HEK293 (cell line): ENCODE data around the gene RNF115.

Experiments
- CTCF ChIA-PET: fragments of 350-600 bp; formaldehyde crosslinking; extraction: SDS; loops from one replicate; lab custom pipeline; 2021; ENCODE audit warnings: antibody characterized with exemption; lab: Yijun Ruan, JAX
- POLR2A ChIA-PET: fragments of 300-600 bp; formaldehyde crosslinking; extraction: SDS; loops from one replicate; lab custom pipeline; 2020; ENCODE audit warnings: antibody characterized with exemption, inconsistent platforms; lab: Yijun Ruan, JAX
- H3K27ac ChIP-seq: fragments of 200-500 bp; sonication (Bioruptor generic); 2 replicates; pipeline ENCODE4 v1.5.1; 2014; ENCODE audit warnings: low read depth, low read length, control low read depth, inconsistent platforms; ENCODE audit errors: extremely low read depth
- H3K36me3 ChIP-seq, 2 experiments: fragments of 200-500 bp in 1 of 2; sonication (Bioruptor generic) in 1 of 2; 1 replicate in 1 of 2; 2 replicates in 1 of 2; pipeline ENCODE4 v1.5.1; 2014 to 2017; ENCODE audit warnings: inconsistent platforms in 2 of 2, low read length in 2 of 2; ENCODE audit not compliant: control insufficient read depth in 2 of 2, insufficient read depth in 1 of 2
- H3K4me1 ChIP-seq: fragments of 200-500 bp; sonication (Bioruptor generic); 2 replicates; pipeline ENCODE4 v1.5.1; 2014; ENCODE audit warnings: mild to moderate bottlenecking, low read length, inconsistent platforms; ENCODE audit not compliant: control insufficient read depth, insufficient read depth
- H3K4me3 ChIP-seq: 2 replicates; pipeline ENCODE4 v1.5.1; 2011; ENCODE audit warnings: low read depth, mild to moderate bottlenecking, control low read depth, low read length, moderate library complexity
- H3K9me3 ChIP-seq: fragments of 200-500 bp; sonication (Bioruptor generic); 2 replicates; pipeline ENCODE4 v1.5.1; 2014; ENCODE audit warnings: low read depth, low read length, inconsistent platforms; ENCODE audit not compliant: control insufficient read depth, insufficient read depth
- BCL6B ChIP-seq: fragments of 450-650 bp; formaldehyde crosslinking; IDR thresholded peaks from 2 replicates; pipeline ENCODE4 v1.5.1; 2017; ENCODE audit warnings: missing biosample characterization, missing genetic modification characterization
- EGR2 ChIP-seq: fragments of 450-650 bp; formaldehyde crosslinking; IDR thresholded peaks from 2 replicates; pipeline ENCODE4 v1.5.1; 2016; ENCODE audit warnings: low read depth, missing biosample characterization, missing genetic modification characterization
- GLIS1 ChIP-seq: fragments of 450-650 bp; formaldehyde crosslinking; IDR thresholded peaks from 2 replicates; pipeline ENCODE4 v1.5.1; 2016; ENCODE audit warnings: missing biosample characterization, missing genetic modification characterization
- GLIS2 ChIP-seq: fragments of 450-650 bp; formaldehyde crosslinking; IDR thresholded peaks from 2 replicates; pipeline ENCODE4 v1.5.1; 2016; ENCODE audit warnings: missing biosample characterization, missing genetic modification characterization
- ZFHX2 ChIP-seq: fragments of 450-650 bp; formaldehyde crosslinking; conservative IDR thresholded peaks from 2 replicates; pipeline ENCODE4 v1.5.1; 2016; ENCODE audit warnings: missing biosample characterization, missing genetic modification characterization
- ZIC2 ChIP-seq: fragments of 450-650 bp; formaldehyde crosslinking; IDR thresholded peaks from 2 replicates; pipeline ENCODE4 v1.5.1; 2016; ENCODE audit warnings: missing biosample characterization, missing genetic modification characterization
- ZNF184 ChIP-seq: fragments of 450-650 bp; IDR thresholded peaks from 2 replicates; pipeline ENCODE4 v1.5.1; 2018; ENCODE audit warnings: missing biosample characterization, mild to moderate bottlenecking, missing genetic modification characterization
- ZNF211 ChIP-seq: fragments of 450-650 bp; formaldehyde crosslinking; IDR thresholded peaks from 2 replicates; pipeline ENCODE4 v1.5.1; 2016; ENCODE audit warnings: low read depth, missing biosample characterization, missing genetic modification characterization
- ZNF280D ChIP-seq: fragments of 450-650 bp; formaldehyde crosslinking; IDR thresholded peaks from 2 replicates; pipeline ENCODE4 v1.5.1; 2016; ENCODE audit warnings: missing biosample characterization, missing genetic modification characterization
- ZNF302 ChIP-seq: fragments of 450-650 bp; formaldehyde crosslinking; IDR thresholded peaks from 2 replicates; pipeline ENCODE4 v1.5.1; 2016; ENCODE audit warnings: missing biosample characterization, missing genetic modification characterization, low read depth
- ZNF394 ChIP-seq: fragments of 450-650 bp; formaldehyde crosslinking; IDR thresholded peaks from 2 replicates; pipeline ENCODE4 v1.5.1; 2016; ENCODE audit warnings: missing biosample characterization, missing genetic modification characterization, mild to moderate bottlenecking, moderate library complexity, borderline replicate concordance
- ZNF571 ChIP-seq: fragments of 450-650 bp; formaldehyde crosslinking; IDR thresholded peaks from 2 replicates; pipeline ENCODE4 v1.5.0; 2017; ENCODE audit warnings: missing biosample characterization, missing genetic modification characterization
- ZNF624 ChIP-seq: fragments of 450-650 bp; formaldehyde crosslinking; IDR thresholded peaks from 2 replicates; pipeline ENCODE4 v1.5.1; 2017; ENCODE audit warnings: missing biosample characterization, missing genetic modification characterization
- ZNF645 ChIP-seq: fragments of 450-650 bp; formaldehyde crosslinking; IDR thresholded peaks from 2 replicates; pipeline ENCODE4; 2016; ENCODE audit warnings: missing biosample characterization, missing genetic modification characterization
- TF ChIP-seq, protein P1 (sequence below): fragments of 450-650 bp; formaldehyde crosslinking; IDR thresholded peaks from 2 replicates; pipeline ENCODE4 v1.5.1; 2016; ENCODE audit warnings: missing biosample characterization, missing genetic modification characterization
- TF ChIP-seq, protein P2 (sequence below): fragments of 450-650 bp; formaldehyde crosslinking; IDR thresholded peaks from 2 replicates; pipeline ENCODE4 v1.5.1; 2016; ENCODE audit warnings: missing biosample characterization, missing genetic modification characterization

RNF115 gene

DNA sequence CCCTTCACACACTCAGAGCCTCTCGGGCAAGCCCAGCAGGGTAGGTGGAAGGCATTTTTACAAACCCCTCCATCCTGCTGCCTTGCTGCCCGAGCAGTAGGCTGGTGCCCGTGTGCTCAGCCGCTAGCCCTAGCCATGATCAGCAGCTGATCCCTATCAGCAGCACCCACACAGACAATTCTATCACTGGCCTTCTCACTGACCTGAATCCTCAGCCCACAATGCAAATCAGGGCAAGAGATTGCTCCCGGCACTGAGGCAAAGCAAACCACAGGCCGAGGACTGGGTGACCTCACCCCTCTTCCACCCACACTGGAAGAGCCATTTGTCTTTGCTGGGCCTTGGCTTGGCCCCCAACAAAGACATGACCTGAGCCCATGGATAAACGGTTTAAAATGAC, 115.8 kb downstream of the RNF115 start:
- no peaks in the 10 kb centered on the region for H3K4me1 ChIP-seq
- H3K4me3 ChIP-seq, result no peak overlapping the region
- no peaks in the 10 kb centered on the region; a peak in 1 of 3 replicates for H3K36me3 ChIP-seq
- H3K27ac ChIP-seq, result no peak overlapping the region
- TF ChIP-seq GLIS2 (no peak), ZNF184 (tag by site-specific recombination) (no peak), ZNF211 (no peak), EGR2 (peak; percentile 87), ZNF571 (tag by site-specific recombination) (no peak), GLIS1 (tag by site-specific recombination) (0 out of 2 replicates have a peak, but pooled peaks have one; percentile 11), ZNF280D (no peak), ZFHX2 (tag by site-specific recombination) (peak; percentile 82), ZNF394 (tag by site-specific recombination) (no peak)
- TF ChIP-seq, protein P1, sequence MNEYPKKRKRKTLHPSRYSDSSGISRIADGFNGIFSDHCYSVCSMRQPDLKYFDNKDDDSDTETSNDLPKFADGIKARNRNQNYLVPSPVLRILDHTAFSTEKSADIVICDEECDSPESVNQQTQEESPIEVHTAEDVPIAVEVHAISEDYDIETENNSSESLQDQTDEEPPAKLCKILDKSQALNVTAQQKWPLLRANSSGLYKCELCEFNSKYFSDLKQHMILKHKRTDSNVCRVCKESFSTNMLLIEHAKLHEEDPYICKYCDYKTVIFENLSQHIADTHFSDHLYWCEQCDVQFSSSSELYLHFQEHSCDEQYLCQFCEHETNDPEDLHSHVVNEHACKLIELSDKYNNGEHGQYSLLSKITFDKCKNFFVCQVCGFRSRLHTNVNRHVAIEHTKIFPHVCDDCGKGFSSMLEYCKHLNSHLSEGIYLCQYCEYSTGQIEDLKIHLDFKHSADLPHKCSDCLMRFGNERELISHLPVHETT (tag by site-specific recombination), result no peak
- TF ChIP-seq, protein P2, sequence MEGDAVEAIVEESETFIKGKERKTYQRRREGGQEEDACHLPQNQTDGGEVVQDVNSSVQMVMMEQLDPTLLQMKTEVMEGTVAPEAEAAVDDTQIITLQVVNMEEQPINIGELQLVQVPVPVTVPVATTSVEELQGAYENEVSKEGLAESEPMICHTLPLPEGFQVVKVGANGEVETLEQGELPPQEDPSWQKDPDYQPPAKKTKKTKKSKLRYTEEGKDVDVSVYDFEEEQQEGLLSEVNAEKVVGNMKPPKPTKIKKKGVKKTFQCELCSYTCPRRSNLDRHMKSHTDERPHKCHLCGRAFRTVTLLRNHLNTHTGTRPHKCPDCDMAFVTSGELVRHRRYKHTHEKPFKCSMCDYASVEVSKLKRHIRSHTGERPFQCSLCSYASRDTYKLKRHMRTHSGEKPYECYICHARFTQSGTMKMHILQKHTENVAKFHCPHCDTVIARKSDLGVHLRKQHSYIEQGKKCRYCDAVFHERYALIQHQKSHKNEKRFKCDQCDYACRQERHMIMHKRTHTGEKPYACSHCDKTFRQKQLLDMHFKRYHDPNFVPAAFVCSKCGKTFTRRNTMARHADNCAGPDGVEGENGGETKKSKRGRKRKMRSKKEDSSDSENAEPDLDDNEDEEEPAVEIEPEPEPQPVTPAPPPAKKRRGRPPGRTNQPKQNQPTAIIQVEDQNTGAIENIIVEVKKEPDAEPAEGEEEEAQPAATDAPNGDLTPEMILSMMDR (tag by site-specific recombination), result no peak
- CTCF ChIA-PET, result interaction anchor here (0.9 to 1.0 kb wide), 2 partner anchors 8 to 13 kb away, joined by 3 to 4 read pairs; no protein-coding TSS in a partner anchor
- no peaks in the 10 kb centered on the region for H3K9me3 ChIP-seq
- POLR2A ChIA-PET, result no interaction called here

- Histone ChIP-seq H3K9me3 (no peaks in the 10 kb centered on the region), H3K36me3 (no peaks in the 10 kb centered on the region), H3K4me1 (no peaks in the 10 kb centered on the region), H3K27ac (no peak within 1 kb of the TSS)
- no peak for TF ChIP-seq ZNF302
- peak; percentile 57 for TF ChIP-seq ZIC2 (tag by site-specific recombination)
- TF ChIP-seq ZNF624, result no peak
- TF ChIP-seq, all 188 proteins: peak for 1
- H3K4me3 ChIP-seq, result no peak within 1 kb of the TSS
- POLR2A ChIA-PET, result no interaction called here
- CTCF ChIA-PET, result interaction anchor here (0.5 to 1.4 kb wide), 4 partner anchors 9 to 101 kb away, joined by 3 to 8 read pairs (median 3); no protein-coding TSS in a partner anchor
Measured at GRCh38 chr1:145707183-145707867, 116.6 kb downstream of the RNF115 start, which contains the start of gene PDZK1. TSS of gene PDZK1 (minus strand) at chr1:145707368. CDS start at chr1:145688021, 19,347 bp downstream.

DNA sequence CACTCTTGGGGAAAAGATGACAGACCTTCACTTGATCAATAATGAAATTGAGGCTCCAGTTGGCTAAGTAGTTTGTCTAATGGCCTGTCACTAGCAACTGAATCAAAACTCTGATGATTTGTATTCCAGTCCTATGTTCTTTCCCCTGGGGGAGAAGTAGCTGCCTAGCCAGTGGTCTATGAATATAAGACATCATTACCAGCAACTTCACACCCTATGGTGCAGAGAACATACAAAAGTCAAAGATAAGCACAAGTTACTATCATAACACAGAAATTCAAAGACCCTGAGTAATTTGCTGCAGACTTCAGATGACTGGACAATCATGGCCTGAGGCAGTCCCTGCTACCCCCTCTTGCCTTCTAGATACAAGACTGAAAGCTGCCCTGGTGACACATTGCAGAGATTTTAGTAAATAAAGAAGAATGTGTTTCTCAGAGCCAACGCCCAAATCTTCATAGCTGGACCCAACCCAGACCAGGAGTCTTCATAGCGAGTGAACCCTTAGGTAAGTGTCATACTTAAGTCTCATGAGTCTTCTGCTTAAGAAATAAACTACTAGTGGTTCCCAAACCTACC, 117.7 kb downstream of the RNF115 start:
- no peaks in the 10 kb centered on the region for H3K36me3 ChIP-seq
- H3K27ac ChIP-seq, result no peak overlapping the region
- no peaks in the 10 kb centered on the region for H3K4me1 ChIP-seq
- CTCF ChIA-PET, result interaction anchor here (1.4 kb wide), 1 partner anchor 14 kb away, joined by 8 read pairs; no protein-coding TSS in a partner anchor
- H3K4me3 ChIP-seq, result no peak overlapping the region
- POLR2A ChIA-PET, result no interaction called here
- no peak for TF ChIP-seq ZNF645
- TF ChIP-seq BCL6B (tag by site-specific recombination), result no peak
- H3K9me3 ChIP-seq, result no peaks in the 10 kb centered on the region
